ENCODE results near the gene FAF1.

Gene FAF1

GRCh38 chr1:50972766-50973165 lies 12.7 kb upstream of the FAF1 start:
- H3K4me1 ChIP-seq (ENCODE audit: control insufficient read depth, insufficient read depth, low read length) = peaks cover 10% of the 10 kb centered on the region; the same call in 1 of the 2 replicates

GRCh38 chr1:50971748-50972305 lies 11.8 kb upstream of the FAF1 start:
- peak overlapping the region; percentile 91 for H3K4me3 ChIP-seq (ENCODE audit: low read depth, low read length)
- H3K36me3 ChIP-seq (ENCODE audit: control insufficient read depth in 2 of 2, insufficient read depth in 1 of 2, low read length in 2 of 2) = peaks cover 0 to 2% of the 10 kb centered on the region in 2 experiments; a peak in 1 of 3 replicates
- POLR2A ChIA-PET = interaction anchor here (2.0 to 4.6 kb wide), 5 partner anchors 8 to 98 kb away, joined by 7 to 157 read pairs (median 21); partner anchors contain the start of gene FAF1
- no peak for TF ChIP-seq ZNF121 (tag by site-specific recombination; IDR thresholded peaks at IDR 0.05)
- no peak for TF ChIP-seq ZNF707 (tag by site-specific recombination; IDR thresholded peaks at IDR 0.05)
- TF ChIP-seq ZNF24 (tag by site-specific recombination; IDR thresholded peaks at IDR 0.05) = no peak
- TF ChIP-seq ZNF624 (tag by site-specific recombination; IDR thresholded peaks at IDR 0.05) = no peak
- TF ChIP-seq ZNF239 (tag by site-specific recombination; IDR thresholded peaks at IDR 0.05) = no peak
- no peak for TF ChIP-seq ZFHX2 (tag by site-specific recombination; conservative IDR thresholded peaks at IDR 0.05)
- TF ChIP-seq PRDM6 (tag by site-specific recombination; IDR thresholded peaks at IDR 0.05) = peak; percentile 4; the same call in 1 of the 2 replicates
- TF ChIP-seq ZBTB21 (tag by site-specific recombination; IDR thresholded peaks at IDR 0.05) = no peak

More at GRCh38 chr1:50972766-50973165, 12.7 kb upstream of the FAF1 start:
- ChIA-PET CTCF (interaction anchor here (1.1 kb wide), 1 partner anchor 43 kb away, joined by 3 read pairs; no protein-coding TSS in a partner anchor), POLR2A (interaction anchor here (1.1 to 2.3 kb wide), 3 partner anchors 8 to 13 kb away, joined by 3 to 21 read pairs (median 11); partner anchors contain the start of gene FAF1)
- no peak overlapping the region for H3K27ac ChIP-seq (ENCODE audit: extremely low read depth, low read depth, low read length)
- no peak for TF ChIP-seq ZBTB26 (tag by site-specific recombination; optimal IDR thresholded peaks at IDR 0.05)
- TF ChIP-seq RBAK (tag by site-specific recombination; IDR thresholded peaks at IDR 0.05) = no peak
- TF ChIP-seq WT1 (tag by site-specific recombination; IDR thresholded peaks at IDR 0.05) = no peak
- TF ChIP-seq ZNF670 (tag by site-specific recombination; IDR thresholded peaks at IDR 0.05; ENCODE audit: low read depth) = no peak
- TF ChIP-seq PRDM10 (tag by site-specific recombination; IDR thresholded peaks at IDR 0.05) = no peak
- no peak for TF ChIP-seq KLF9 (tag by site-specific recombination; IDR thresholded peaks at IDR 0.05; ENCODE audit: low read depth)
- TF ChIP-seq ZNF610 (tag by site-specific recombination; IDR thresholded peaks at IDR 0.05; ENCODE audit: borderline replicate concordance) = no peak
- TF ChIP-seq ZNF132 (tag by site-specific recombination; IDR thresholded peaks at IDR 0.05; ENCODE audit: borderline replicate concordance) = no peak
- TF ChIP-seq ZNF266 (tag by site-specific recombination; IDR thresholded peaks at IDR 0.05; ENCODE audit: low read depth) = no peak
- TF ChIP-seq ZNF692 (tag by site-specific recombination; IDR thresholded peaks at IDR 0.05) = no peak
- no peak for TF ChIP-seq ZNF585B (tag by site-specific recombination; IDR thresholded peaks at IDR 0.05)
- no peak for TF ChIP-seq TRIM28 (IDR thresholded peaks at IDR 0.05; ENCODE audit: borderline replicate concordance, low read length)
- no peak for TF ChIP-seq ZNF114 (tag by site-specific recombination; IDR thresholded peaks at IDR 0.05)
- TF ChIP-seq MZF1 (tag by site-specific recombination; IDR thresholded peaks at IDR 0.05; ENCODE audit: borderline replicate concordance) = no peak
- TF ChIP-seq BCL11B (tag by site-specific recombination; IDR thresholded peaks at IDR 0.05; ENCODE audit: low read depth) = no peak
- no peak for TF ChIP-seq ZNF248 (tag by site-specific recombination; IDR thresholded peaks at IDR 0.05)
- peaks cover 0 to 2% of the 10 kb centered on the region in 2 experiments; a peak in 1 of 3 replicates for H3K36me3 ChIP-seq (ENCODE audit: control insufficient read depth in 2 of 2, insufficient read depth in 1 of 2, low read length in 2 of 2)
- peak overlapping the region; percentile 91 for H3K4me3 ChIP-seq (ENCODE audit: low read depth, low read length)
- no peaks in the 10 kb centered on the region for H3K9me3 ChIP-seq (ENCODE audit: control insufficient read depth, insufficient read depth, low read depth, low read length)

More at GRCh38 chr1:50971748-50972305, 11.8 kb upstream of the FAF1 start:
- Histone ChIP-seq H3K27ac (ENCODE audit: extremely low read depth, low read depth, low read length) (peak overlapping the region; percentile 9; the same call in 1 of the 2 replicates), H3K9me3 (ENCODE audit: control insufficient read depth, insufficient read depth, low read depth, low read length) (no peaks in the 10 kb centered on the region), H3K4me1 (ENCODE audit: control insufficient read depth, insufficient read depth, low read length) (peaks cover 10% of the 10 kb centered on the region; the same call in 1 of the 2 replicates)
- CTCF ChIA-PET = interaction anchor here (1.1 to 2.1 kb wide), 2 partner anchors 42 kb away, joined by 3 to 12 read pairs; no protein-coding TSS in a partner anchor

Data from HEK293 (cell line).